HG03175 (cell line): Measurements from ENCODE around the gene IAPP.
"Not testable (repeated sequence)": the region's sequence is repeated elsewhere in the genome, so short reads cannot be mapped to it uniquely, and the experiment has no call there.

Experiments used
- ATAC-seq: cut with Tn5 transposase; IDR thresholded peaks from one replicate; pipeline ENCODE4 v1.9.1; 2021; ENCODE audit warnings: mild to moderate bottlenecking, moderate library complexity; ENCODE audit not compliant: unreplicated experiment

The IAPP gene

GRCh38 chr12:21370845-21371449 is 1.8 kb upstream of the IAPP start:
- ATAC-seq = no peak

GRCh38 chr12:21379218-21379617 is 6.5 kb downstream of the IAPP start:
- no peak for ATAC-seq

GRCh38 chr12:21381320-21381719 is 8.6 kb downstream of the IAPP start:
- not testable (repeated sequence) for ATAC-seq

GRCh38 chr12:21384261-21384660 is 11.6 kb downstream of the IAPP start:
- ATAC-seq = no peak

GRCh38 chr12:21387174-21387573 is 14.5 kb downstream of the IAPP start:
- ATAC-seq = no peak

GRCh38 chr12:21392384-21392783 is 19.7 kb downstream of the IAPP start:
- no peak for ATAC-seq

- not testable (repeated sequence) for ATAC-seq
Observed at GRCh38 chr12:21394828-21395626, 22.3 kb downstream of the IAPP start.

- ATAC-seq = no peak
Observed at GRCh38 chr12:21413369-21414277, 40.9 kb downstream of the IAPP start.

- no peak for ATAC-seq
Observed at GRCh38 chr12:21416511-21417121, 43.9 kb downstream of the IAPP start.

GRCh38 chr12:21418398-21418797 is 45.7 kb downstream of the IAPP start:
- not testable (repeated sequence) for ATAC-seq

- ATAC-seq = not testable (repeated sequence)
Observed at GRCh38 chr12:21419009-21419699, 46.5 kb downstream of the IAPP start.

- no peak for ATAC-seq
Observed at GRCh38 chr12:21428241-21428640, 55.5 kb downstream of the IAPP start.
